GM21723 (cell line): ENCODE measurements around the gene TCFL5.

Source experiments
- ATAC-seq: cut with Tn5 transposase; IDR thresholded peaks from one replicate; pipeline ENCODE4 v1.9.1; 2021; ENCODE audit warnings: mild to moderate bottlenecking, moderate library complexity; ENCODE audit not compliant: unreplicated experiment

TCFL5 gene

DNA sequence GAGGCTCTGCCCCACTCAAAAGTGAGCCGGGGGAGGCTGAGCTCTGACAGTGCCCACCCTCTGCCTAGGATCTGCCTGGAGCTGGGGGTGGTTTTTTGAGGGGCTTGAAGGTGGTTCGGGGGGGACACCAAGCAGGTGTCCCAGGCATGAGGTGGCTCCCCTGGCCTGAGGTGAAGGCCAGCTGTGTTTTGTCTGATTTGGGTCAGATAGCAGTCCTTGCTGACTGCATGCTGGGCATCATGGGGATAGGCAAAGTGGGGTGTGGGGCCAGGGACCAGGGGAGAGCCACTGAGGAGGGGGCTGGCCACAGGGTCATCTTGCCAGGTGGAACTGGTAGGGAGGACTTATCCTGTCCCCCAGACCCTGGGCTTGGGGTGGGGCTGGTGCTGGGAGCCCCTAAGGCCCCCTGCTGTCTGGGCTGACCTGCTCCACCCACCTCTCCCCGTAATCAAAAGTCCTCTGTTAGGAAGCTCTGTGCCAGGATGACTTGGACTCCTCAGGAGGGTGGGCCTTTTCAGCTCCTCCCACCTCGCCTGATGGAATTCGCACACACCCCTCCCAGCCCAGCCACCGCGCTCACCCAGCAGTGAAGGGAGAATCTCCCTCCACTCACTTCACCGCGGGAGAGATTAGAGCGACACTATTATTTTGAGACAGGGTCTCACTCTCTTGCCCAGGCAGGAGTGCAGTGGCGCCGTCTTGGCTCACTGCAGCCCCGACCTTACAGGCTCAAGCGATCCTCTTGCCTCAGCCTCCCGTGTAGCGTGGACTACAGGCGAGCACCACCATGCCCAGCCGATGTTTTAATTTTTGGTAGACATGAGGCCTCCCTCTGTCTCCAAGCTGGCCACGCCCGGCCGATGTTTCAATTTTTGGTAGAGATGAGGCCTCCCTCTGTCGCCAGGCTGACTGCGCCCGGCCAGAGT lies 46.3 kb downstream of the TCFL5 start:
- no peak for ATAC-seq

GRCh38 chr20:62814709-62815065 lies 46.9 kb downstream of the TCFL5 start:
- no peak for ATAC-seq

- ATAC-seq, result no peak
These were observed 47.4 kb downstream of the TCFL5 start for GRCh38 chr20:62814060-62814708.

DNA sequence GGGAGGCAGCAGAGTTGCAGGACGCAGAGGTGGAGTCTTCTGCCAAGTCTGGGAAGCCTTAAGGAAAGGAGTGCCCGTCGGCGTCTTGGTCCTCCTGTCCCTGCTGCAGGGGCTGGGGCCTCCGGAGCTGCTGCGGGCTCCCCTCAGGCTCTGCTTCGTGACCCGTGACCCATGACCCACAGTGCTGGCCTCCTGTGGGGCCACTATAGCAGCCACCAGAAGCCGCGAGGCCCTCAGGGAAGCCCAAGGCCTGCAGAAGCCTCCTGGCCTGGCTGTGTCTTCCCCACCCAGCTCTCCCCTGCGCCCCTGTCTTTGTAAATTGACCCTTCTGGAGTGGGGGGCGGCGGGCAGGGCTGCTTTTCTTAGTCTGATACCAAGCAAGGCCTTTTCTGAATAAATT lies 48.0 kb downstream of the TCFL5 start:
- no peak for ATAC-seq

DNA sequence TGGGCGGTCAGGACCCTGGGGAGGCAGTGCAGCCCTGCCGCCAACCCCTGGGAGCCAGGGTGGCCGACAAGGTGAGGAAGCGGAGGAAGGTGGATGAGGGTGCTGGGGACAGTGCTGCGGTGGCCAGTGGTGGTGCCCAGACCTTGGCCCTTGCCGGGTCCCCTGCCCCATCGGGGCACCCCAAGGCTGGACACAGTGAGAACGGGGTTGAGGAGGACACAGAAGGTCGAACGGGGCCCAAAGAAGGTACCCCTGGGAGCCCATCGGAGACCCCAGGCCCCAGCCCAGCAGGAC lies 48.8 kb downstream of the TCFL5 start:
- ATAC-seq, result no peak

DNA sequence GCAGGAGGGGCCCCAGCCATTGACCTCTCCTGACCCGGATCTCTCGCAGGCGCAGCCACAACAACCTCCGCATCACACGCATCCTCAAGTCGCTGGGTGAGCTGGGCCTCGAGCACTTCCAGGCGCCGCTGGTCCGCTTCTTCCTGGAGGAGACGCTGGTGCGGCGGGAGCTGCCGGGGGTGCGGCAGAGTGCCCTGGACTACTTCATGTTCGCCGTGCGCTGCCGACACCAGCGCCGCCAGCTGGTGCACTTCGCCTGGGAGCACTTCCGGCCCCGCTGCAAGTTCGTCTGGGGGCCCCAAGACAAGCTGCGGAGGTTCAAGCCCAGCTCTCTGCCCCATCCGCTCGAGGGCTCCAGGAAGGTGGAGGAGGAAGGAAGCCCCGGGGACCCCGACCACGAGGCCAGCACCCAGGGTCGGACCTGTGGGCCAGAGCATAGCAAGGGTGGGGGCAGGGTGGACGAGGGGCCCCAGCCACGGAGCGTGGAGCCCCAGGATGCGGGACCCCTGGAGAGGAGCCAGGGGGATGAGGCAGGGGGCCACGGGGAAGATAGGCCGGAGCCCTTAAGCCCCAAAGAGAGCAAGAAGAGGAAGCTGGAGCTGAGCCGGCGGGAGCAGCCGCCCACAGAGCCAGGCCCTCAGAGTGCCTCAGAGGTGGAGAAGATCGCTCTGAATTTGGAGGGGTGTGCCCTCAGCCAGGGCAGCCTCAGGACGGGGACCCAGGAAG lies 49.3 kb downstream of the TCFL5 start:
- ATAC-seq, result no peak

DNA sequence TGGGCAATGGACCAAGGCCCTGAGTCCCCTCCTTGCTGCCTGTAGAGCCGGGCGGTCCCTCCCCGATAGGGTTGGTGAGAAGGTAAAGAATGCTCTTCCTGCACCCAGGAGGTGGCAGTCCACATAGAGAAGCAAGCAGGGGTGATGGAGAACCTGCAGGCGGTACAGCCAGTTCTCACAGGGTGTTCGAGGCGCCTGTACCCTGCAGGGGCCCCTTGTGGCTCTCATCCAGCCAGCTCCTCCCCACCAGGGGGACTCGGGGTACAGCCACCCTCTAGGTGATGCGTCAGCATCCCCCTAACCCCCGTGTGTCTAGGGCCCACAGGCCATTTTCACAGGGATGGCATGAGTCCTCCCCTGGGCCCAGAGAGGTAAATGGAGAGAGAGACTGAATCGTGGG lies 49.9 kb downstream of the TCFL5 start:
- ATAC-seq, result no peak

- ATAC-seq, result no peak
These were observed 50.3 kb downstream of the TCFL5 start for GRCh38 chr20:62811320-62811719.

DNA sequence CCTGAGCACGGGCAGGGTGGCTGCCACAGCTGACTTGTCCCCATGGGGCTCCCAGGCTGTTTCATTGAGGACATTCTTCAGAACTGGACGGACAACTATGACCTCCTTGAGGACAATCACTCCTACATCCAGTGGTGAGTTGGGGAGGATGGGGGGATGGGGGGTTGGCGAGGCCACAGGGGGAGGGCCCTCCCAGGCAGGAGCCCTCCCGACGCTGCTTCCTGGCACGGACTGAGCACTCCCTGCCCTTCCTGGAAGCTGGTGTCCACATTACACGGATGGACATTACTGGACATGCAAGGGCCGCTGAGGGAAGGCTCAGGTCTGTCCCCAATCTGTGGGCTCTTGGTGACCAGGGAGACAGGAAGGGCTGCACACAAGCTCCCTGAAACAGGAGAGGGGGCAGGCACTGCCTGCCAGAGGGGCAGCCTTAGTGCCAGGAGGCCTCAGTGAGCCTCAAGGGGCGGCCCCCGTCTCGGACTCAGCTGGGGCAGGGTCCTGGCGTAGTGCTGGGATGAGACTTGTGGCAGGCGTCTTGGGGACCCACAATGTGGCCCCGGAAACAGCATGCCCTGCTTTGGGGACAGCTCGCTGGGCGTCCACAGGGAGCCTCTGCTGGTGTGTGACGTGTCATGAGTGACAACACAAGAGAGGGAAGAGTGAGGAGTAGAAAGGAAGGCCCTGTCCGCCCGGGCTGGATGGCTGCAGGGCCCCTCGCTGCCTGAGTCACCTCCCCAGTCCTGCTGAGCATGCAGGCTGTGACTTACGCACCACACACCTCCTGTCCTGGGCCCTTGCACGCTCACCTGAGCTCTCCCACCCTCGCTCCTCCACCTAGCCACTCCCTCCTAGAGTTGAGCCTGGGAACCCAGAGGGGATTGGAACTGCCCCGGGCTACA lies 51.8 kb downstream of the TCFL5 start:
- no peak for ATAC-seq

DNA sequence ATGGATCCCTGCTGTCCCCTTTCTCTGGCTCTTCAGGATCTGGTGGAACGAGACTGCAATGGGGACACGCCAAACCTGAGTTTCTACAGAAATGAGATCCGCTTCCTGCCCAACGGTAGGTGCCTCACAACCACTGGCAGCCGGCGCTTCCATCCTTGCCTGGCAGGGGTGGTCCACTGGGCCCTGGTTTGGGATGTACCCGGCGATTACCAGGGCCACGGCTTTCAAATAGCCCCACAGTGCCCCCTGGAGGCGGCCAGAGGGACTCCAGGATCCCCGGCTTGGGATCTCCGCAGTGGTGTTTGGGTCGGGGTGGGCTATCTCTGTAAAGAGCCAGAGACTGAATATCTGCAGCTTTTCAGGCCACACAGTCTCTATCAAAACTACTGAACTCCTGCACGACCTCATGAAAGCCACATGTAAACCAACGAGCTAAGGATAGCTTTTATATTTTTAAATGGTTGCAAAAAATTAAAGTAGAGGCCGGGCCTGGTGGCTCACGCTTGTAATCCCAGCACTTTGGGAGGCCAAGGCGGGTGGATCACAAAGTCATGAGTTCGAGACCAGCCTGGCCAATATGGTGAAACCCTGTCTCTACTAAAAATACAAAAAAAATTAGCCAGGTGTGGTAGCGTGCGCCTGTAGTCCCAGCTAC lies 53.3 kb downstream of the TCFL5 start:
- ATAC-seq, result no peak

DNA sequence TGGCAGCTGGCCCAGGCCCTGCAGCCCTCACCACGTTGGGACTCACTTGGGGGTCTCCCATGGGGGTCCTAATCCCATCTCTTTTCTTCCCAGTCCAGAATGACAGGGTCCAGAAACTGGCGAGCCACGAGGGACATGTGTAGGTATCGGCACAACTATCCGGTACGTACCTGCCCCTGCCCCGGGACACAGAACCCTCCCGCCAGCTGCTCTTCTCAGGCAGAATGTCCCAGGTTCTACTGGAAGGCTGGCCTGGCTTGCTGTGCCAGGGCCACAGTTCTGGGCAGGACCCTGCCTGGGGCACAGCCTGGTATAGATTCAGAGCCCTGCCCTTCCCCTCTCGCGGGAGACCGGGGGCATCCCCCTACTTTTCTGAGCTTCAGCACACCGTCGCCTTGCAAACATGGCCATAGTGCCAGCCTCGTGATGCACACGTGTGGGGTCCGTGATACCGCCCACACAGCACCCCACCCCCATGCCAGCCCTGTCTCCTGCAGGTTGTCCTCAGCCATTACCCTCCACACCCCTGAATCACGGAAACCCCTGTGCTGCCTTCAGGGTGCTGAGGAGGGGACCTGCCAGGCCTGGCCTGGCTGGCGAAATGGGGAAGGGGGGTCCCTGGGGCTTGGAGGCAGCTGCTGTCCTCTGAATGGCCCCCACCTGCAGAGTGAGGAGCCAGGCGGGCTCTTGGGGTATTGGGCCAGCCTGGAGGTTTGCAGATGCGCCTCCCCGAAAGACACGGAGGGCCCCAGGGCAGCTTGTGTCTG lies 54.0 kb downstream of the TCFL5 start:
- ATAC-seq, result no peak

- ATAC-seq, result no peak
These were observed 55.1 kb downstream of the TCFL5 start for GRCh38 chr20:62806383-62807050.

DNA sequence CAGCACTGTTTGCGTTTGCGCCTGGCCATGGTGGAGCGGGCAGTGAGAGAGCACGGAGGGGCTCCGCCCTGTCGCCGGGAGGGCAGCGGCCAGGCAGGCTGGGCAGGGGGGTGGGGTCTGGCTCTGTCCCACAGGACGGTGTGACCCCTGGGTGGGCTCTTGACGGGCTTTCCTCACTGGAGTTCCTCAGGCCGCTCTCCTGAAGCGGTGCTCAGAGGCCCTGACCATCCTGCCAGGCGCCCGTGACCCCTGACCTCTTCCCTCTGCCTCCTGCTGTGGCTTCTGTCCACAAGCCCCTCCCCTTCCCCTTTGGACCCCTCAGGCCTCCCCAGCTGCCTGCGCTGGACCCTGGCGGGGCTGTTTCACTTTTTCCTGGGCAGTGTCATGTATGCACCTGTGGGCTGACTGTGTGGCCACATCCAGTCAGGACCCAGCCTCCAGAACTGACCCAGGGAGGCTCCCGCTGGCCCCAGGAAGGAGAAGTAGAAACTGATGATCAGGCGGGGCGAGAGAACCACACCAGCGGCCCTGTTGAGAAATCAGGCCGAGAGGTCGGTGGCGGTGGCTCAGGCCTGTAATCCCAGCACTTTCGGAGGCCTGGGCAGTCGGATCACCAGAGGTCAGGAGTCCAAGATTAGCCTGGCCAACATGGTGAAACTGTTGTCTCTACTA lies 55.8 kb downstream of the TCFL5 start:
- peak; percentile 4 for ATAC-seq

- peak; percentile 27 for ATAC-seq
These were observed 56.4 kb downstream of the TCFL5 start for GRCh38 chr20:62805155-62805710.

- ATAC-seq, result peak; percentile 50
These were observed 56.9 kb downstream of the TCFL5 start, which contains the start of gene OGFR for GRCh38 chr20:62804627-62805154. OGFR (plus strand) TSS chr20:62804835; CDS start chr20:62804860, 25 bp downstream.

GRCh38 chr20:62804021-62804626 lies 57.5 kb downstream of the TCFL5 start:
- ATAC-seq, result no peak

DNA sequence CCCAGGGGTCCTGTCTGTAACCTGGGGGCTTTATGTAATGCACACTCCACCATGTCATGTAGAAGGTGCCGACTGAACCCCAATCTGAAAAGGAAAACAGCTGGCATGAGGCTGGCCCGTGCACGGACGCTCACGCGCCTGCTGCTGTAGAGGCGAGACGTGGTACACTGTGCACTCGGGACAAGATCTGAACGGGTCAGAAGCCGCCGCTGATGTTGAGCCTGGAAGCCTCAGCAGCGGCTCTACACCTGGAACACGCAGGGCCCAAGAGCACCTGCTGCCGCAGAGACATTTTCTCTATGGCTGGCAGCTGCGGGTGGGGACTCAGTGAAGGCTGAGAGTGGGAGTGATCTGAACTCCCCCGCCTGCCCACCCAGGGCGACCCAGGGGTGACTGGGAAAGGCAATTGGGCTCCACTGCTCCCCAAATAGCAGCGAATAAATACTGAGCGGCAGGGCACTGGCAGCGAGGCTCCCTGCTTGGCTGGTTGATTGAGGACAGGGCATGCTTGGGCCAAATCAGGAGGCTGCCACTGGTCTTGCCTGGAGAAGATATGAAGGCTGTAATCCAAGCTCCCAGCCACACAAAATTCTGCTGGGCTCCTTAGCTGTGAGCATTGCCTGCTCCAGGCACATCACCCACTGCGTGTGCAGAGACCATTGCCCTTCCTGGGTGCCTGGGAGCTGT lies 59.5 kb downstream of the TCFL5 start:
- no peak for ATAC-seq
